ENCODE data around the gene PPP6R2. TPM values are rescaled to one million over a fixed set of nuclear protein-coding genes. Genes with fewer than 3 reads are reported as not detected.

Gene PPP6R2
- total and polyA plus RNA-seq, 2 donors (not counting 3 experiments of a cell fraction or from before 2014, with no cell fraction given), result 38.6 to 54.6 TPM

DNA sequence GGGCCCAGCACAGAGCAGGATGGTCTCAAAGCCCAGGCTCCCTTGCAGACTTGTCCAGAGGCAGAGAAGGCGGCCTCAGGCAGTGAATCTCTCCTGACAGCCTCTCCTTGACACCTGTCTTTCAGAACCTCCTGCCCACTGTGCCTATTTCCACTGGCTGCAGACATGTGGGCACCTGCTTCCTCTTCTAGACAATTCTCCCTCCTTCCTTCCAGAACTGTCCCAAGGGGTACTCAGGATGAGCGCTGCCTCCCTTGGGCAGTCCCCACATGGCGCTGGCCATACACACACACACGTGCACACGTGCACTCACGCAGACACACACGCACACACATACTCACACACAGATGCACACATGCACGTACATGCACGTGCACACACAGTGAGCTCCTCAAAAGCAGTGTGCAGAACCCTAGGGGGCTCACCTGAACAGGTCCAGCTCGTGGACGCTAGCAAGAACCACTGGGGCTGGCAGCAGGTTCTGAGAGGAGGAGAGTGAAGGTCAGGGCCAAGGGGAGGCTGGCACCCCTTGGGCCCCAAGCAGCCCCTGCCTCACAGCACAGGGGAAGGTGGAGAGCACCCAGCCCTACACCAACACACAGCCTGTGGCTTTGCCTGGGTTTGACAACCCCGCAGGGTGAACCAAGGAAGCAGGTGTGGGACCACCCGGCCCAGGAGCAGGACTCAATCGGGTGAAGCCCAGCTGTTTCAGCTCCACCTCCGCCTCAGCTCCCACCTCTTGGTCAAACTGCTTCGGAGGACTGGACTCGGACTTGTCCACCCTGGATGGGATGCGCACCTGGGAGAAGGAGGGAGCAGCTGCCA is 27.6 kb upstream of the PPP6R2 start:
- H3K9me1 ChIP-seq (replicated peaks; ENCODE audit: control insufficient read depth, extremely low read depth, insufficient read depth, low read length), result no peaks in the 10 kb centered on the region
- ChIA-PET CTCF (interaction anchor here (0.6 kb wide), 1 partner anchor 14 kb away, joined by 3 read pairs; no protein-coding TSS in a partner anchor), POLR2A (no interaction called here)
- H3K27me3 ChIP-seq (ENCODE audit: control insufficient read depth in 2 of 2, insufficient read depth in 2 of 2, low read length in 2 of 2), result no peaks in the 10 kb centered on the region
- no peaks in the 10 kb centered on the region for H4K20me1 ChIP-seq (replicated peaks; ENCODE audit: control insufficient read depth, extremely low read depth, insufficient read depth, low read length)
- DNase-seq (ENCODE audit: low read depth, low spot score), result no peak
- no peak overlapping the region for H3K27ac ChIP-seq (ENCODE audit: insufficient read depth, low read depth, low read length)
- no peak for FAIRE-seq
- no peak for TF ChIP-seq POLR2A (IDR thresholded peaks at IDR 0.05; ENCODE audit: low read depth, low read length)
- no peak for TF ChIP-seq JUN (IDR thresholded peaks at IDR 0.05; ENCODE audit: borderline replicate concordance, insufficient read depth, insufficient read length, low read depth)
- TF ChIP-seq, protein P1, sequence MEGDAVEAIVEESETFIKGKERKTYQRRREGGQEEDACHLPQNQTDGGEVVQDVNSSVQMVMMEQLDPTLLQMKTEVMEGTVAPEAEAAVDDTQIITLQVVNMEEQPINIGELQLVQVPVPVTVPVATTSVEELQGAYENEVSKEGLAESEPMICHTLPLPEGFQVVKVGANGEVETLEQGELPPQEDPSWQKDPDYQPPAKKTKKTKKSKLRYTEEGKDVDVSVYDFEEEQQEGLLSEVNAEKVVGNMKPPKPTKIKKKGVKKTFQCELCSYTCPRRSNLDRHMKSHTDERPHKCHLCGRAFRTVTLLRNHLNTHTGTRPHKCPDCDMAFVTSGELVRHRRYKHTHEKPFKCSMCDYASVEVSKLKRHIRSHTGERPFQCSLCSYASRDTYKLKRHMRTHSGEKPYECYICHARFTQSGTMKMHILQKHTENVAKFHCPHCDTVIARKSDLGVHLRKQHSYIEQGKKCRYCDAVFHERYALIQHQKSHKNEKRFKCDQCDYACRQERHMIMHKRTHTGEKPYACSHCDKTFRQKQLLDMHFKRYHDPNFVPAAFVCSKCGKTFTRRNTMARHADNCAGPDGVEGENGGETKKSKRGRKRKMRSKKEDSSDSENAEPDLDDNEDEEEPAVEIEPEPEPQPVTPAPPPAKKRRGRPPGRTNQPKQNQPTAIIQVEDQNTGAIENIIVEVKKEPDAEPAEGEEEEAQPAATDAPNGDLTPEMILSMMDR (IDR thresholded peaks at IDR 0.05; ENCODE audit: extremely low read depth in 1 of 2, insufficient read depth in 1 of 2, low read depth in 1 of 2, low read length in 2 of 2), result no peak
- TF ChIP-seq POLR2AphosphoS5 (IDR thresholded peaks at IDR 0.05; ENCODE audit: insufficient read depth, low read depth, low read length), result no peak
- TF ChIP-seq GATA2 (IDR thresholded peaks at IDR 0.05; ENCODE audit: insufficient read depth, insufficient read length, low read depth, low read length), result no peak
- TF ChIP-seq FOS (IDR thresholded peaks at IDR 0.05; ENCODE audit: borderline replicate concordance, insufficient read depth, low read length), result no peak
- no peak for TF ChIP-seq MYC (IDR thresholded peaks at IDR 0.05; ENCODE audit: low read depth, low read length)
- TF ChIP-seq, protein P2, sequence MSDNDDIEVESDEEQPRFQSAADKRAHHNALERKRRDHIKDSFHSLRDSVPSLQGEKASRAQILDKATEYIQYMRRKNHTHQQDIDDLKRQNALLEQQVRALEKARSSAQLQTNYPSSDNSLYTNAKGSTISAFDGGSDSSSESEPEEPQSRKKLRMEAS (IDR thresholded peaks at IDR 0.05; ENCODE audit: insufficient read depth, insufficient read length), result no peak
- no peak for TF ChIP-seq EZH2 (IDR thresholded peaks at IDR 0.05; ENCODE audit: borderline replicate concordance, low read depth, low read length, severe bottlenecking)
- dilution Hi-C loops (cut with MboI; ENCODE audit: extremely low pct_ligation_motif_present, low sequenced_read_pairs) (no loop called here), intact Hi-C loops (cut with micrococcal nuclease) (no loop called here)
- no peaks in the 10 kb centered on the region for H3K36me3 ChIP-seq (ENCODE audit: control insufficient read depth in 2 of 2, extremely low read depth in 1 of 2, insufficient read depth in 2 of 2, low read length in 2 of 2)
- BruUV-seq (replicated peaks), result no TSS peak
- H3K9ac ChIP-seq (replicated peaks; ENCODE audit: extremely low read depth, insufficient read depth, low read length), result no peak overlapping the region
- no peak overlapping the region for H3K4me3 ChIP-seq (replicated peaks in 1 of 3; ENCODE audit: insufficient read depth in 1 of 3, low read depth in 1 of 3, low read length in 3 of 3)
- no peaks in the 10 kb centered on the region for H3K9me3 ChIP-seq (replicated peaks; ENCODE audit: control insufficient read depth, insufficient read depth, low read length)
- H3K79me2 ChIP-seq (ENCODE audit: control insufficient read depth, insufficient read depth, low read length), result no peaks in the 10 kb centered on the region
- H2AFZ ChIP-seq (ENCODE audit: low read depth, low read length), result no peak overlapping the region
- no peak overlapping the region for H3K4me2 ChIP-seq (ENCODE audit: insufficient read depth, low read length)
- peaks cover 9% of the 10 kb centered on the region for H3K4me1 ChIP-seq (ENCODE audit: control insufficient read depth, extremely low read depth, insufficient read depth, low read length)
